Activated CD4-positive, alpha-beta T cell treated with anti-CD3 and anti-CD28 coated beads, Interleukin-2, amount 50 U/mL, for 24 hours (primary cell): ENCODE results near the gene ROM1.
"Not testable (repeated sequence)": the region's sequence is repeated elsewhere in the genome, so short reads cannot be mapped to it uniquely, and the experiment has no call there.

ENCODE experiments used
- DNase-seq, 2 donors: peaks; one replicate each; pipeline ENCODE4 v3.0.0-alpha.2; 2020; ENCODE audit warnings: low read depth in 1 of 2, low spot score in 1 of 2

Gene ROM1, protein sequence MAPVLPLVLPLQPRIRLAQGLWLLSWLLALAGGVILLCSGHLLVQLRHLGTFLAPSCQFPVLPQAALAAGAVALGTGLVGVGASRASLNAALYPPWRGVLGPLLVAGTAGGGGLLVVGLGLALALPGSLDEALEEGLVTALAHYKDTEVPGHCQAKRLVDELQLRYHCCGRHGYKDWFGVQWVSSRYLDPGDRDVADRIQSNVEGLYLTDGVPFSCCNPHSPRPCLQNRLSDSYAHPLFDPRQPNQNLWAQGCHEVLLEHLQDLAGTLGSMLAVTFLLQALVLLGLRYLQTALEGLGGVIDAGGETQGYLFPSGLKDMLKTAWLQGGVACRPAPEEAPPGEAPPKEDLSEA

DNA sequence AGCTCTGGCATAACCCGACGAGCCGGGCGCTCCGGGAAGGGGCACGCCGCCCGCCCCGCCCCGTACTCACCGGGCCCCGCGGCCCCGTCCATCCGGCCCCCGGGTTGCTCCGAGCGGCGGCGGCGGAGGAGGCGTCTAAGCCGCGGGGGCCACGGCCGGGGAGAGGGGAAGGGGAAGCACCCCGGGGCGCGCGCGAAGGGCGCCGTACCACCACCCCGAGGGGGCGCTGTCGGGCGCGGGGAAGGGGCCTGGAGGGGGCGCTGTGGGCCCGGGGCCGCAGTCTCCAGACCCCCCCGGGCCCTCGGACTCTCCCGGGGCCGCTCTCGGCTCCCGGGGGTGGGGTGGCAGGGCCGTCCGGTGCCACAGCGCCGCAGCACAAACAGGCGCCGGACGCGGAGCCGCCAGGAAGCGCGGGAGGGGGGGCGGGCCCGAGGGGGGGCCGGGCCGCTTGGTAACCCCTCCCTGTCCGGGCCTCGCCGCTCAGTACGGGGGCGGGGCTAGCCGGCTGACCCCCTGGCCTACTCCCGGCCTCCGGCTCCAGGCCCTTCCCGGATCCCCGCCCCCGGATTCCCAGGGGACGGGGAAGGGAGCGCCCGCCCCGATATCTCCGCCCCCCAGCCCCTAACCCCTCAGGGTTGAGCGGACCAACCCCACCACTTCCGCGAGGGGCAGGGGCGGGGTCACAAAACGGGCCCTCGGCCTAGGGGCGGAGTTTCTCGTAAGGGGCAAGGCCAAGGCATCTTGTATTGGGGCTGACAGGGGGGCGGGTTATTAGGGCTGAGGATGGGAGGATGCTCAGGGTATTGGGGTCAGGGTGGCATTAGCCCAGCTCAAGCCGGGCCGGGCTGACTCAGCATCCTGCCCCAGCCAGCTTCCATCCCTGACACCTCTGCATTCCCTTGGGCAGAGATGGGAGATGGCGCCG, at the start of gene ROM1, which contains the start of gene EML3:
Gene ROM1 (plus strand): TSS at position 892 of the 925 bp plus-strand sequence. CDS start 25 bp downstream, at position 917.
Gene EML3 (minus strand): TSS at position 410 of the 925 bp plus-strand sequence. CDS start 318 bp downstream, at position 92.
- DNase-seq: peak; percentile 79 to 80

DNA sequence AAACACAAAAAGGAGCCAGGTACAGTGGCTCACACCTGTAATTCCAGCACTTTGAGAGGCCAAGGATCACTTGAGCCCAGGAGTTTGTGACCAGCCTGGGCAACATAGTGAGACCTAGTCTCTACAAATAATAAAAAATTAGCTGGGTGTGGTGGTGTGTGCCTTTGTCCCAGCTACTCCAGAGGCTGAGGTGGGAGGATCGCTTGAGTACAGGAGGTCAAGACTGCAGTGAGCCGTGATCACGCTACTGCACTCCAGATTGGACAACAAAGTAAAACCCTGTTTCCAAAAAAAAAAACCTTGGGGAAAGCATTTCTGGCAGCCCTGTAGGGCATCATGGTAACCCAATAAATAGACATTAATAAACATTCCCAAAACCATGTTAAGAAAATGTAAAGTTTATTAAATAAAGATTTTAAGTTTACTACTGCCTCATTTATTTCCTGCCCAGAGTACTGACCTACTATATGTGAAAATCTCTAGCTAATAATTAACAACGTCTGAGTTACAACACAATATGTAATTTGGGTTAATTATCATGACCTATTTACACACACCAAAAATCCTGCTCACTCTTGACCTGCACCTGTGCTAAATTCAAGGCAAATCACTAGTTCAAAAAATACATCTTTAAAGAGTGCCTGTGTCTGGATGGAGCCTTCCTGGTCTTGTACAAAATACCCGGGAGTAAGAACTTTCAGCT, 47.8 kb upstream of the ROM1 start:
- no peak for DNase-seq

DNA sequence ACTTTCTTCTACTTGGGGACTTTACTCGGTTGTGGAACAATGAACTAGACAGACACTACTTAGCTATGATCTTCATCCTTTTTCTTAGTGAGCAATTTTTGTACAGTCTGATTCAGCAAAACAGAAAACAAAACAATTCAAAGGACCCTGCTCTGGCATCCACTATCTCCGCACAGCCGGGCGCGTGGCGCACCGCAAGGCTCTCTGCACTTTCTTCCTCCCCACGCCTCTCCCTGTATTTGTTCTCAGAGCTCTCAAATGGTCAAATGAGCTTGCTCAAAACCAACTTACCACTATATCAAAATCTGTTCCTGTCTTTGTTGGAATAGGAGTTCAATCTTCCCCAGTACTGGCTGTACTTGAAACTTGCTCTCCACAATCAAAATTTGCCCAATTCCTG, 46.8 kb upstream of the ROM1 start:
- no peak for DNase-seq

DNA sequence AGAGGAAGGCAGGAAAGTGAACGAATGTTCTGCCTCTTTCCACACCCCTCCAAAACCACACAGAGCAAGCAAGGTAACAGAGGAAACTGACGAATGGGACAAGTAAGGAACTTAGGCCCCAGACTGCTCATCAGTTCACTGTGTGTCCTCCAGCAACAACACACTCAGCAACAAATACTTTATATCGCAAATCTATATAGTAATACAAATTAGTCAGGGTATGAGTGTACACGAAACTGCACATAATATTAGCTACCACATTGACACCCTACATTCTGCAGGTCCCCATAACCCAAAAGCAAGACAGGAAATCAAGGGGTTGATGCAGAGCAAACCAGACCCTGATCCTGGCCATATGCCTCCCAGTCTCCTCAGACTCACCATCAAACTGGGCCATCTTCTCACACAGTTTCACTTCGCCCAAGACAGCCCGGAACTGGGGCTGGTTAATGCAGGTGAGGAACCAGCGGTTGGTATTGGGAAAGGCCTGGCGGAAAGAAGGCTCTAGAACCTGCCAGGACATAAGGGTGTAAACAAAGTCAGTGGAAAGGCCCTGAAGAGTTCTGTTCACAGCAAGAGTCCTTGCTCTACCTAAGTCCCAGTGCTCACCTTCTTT, 45.9 kb upstream of the ROM1 start:
- DNase-seq: no peak

DNA sequence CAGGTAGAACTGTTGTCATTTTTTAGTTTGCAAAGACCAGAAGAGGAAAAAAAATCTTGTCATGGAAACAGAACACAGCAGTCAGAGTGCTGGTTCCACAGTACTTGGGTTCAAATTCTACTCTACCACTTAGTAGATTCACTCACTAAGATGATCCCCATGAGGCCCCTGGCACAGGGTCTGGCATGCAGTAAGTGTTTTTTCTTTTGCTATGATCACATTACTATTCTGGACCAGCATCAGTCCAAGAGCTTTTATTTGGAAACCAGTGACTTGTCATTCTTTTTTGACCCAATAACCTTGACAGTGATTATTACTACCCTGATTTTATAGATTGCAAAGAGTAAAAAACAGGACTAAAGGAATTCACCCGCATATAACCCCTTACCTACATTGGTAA, 43.4 kb upstream of the ROM1 start:
- DNase-seq: no peak

DNA sequence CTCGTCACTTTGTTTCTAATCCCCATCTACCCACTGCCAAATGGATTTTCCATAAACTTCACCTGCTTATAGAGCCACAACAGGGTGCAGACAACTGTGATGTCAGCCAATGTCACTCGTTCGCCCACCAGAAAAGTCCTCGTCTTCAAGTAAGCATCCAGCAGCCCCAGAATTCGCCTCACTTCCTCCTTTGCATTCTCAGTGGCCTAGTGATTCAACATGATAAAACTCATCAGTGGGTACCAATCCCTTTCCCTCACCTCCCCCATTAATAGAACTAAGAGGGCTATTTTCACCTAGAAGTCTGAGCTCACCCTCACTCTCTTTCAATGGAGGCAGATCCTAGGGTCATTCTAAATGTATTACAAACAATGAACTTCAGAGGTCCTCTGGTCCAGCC, 42.2 kb upstream of the ROM1 start:
- not testable (repeated sequence) for DNase-seq

DNA sequence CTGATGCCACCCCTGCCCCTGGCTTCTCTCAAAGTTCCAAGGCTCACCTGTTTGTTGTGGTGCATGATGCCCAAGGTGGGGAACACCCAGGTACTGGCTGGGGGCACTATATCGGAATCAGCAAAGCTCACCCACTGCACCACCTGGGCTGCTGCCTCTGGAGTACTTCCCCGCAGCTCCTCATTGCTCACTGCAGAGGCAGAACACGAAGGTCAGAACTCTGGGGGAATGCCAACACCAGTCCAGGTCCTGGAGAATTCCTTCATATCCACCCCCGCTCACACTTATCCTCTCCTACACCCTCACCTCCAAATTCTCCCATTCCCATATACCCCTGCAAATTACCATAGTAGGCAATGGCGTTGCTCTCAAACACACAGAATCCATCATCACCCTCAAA, 41.6 kb upstream of the ROM1 start:
- not testable (repeated sequence) for DNase-seq

DNA sequence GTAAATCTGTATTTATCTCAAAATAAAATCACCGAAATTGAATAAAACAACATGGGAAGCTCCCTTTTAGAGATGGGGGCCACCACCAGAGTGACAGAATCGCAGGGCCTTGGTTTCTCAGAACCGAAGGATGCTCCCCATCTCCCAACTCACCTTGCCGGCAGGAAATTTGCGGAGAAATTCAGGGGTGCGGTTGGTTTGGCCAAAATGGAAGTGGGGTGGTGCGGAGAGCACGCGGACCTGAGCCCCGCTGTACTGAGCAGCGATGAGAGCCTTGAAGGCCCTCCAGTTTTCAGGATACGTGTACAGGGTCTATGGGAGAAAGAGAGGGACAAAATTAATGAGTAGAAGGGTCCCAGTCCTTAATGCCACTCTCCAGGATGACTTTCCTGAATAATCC, 40.6 kb upstream of the ROM1 start:
- no peak for DNase-seq

DNA sequence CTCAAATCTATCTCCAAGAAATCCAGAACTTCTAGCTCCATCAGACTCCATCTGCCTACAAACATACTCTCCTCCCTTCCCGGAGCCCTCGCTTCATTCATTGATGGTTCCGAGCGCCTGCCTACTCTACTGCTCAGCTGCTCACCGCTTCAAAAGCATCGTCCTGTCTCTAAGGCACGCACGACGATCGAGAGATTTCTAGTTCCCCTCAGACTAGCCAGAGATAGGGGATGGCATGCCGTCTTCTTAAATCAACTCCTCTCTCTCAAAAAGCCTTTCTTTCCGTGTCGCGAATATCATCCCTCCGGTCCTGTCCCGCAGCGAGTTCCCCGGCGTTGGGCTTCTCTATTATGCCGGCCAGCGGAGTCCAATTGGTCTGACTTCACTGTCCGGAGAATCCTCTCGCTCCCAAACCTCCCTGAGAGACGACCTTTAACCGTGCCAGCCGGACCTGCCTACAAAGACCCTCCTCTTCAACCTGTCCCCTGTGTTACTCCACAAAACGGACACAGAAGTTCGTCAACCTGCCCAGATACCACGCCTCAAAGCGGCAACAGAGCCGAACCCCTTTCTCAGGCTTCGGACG, 40.0 kb upstream of the ROM1 start:
- DNase-seq: no peak

DNA sequence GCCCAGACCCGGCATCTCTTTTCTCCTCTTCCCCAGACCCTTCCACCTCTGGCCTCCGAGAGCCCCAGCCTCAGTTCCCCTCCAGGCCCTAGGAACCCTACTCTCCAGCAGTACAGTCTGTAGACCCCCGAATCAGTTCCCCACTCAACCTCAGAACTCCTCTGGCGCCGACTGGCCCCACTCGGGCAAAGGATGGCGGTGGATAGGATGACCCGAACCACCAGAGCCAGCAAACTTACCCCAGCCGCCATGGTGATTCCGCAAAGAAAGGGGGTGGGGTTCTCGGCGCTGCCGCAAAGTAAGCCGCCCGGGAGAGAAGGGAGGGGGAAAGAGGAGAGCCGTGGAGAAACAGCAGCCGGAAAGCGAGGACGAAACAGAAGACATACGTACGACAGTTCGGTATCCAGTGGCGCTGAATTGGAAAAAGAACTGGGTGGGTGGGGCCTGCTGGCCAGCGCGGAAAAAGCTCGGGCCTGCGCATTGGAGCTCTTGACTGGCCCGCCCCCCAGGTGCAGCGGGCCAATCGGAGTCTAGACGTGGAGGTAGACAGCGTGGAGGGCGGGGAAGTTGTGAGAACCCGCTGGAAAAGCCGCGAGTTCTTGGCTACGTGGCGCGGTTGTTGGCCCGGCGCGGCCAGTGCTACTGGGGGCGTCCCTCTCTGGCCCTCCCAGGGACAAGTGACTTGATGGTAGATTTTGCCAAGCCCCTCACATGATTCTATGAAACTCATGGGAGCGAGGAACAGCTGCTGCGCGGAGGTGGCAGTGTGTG, 39.3 kb upstream of the ROM1 start, which contains the start of gene EEF1G:
Gene EEF1G (minus strand): TSS at position 300 of the 771 bp plus-strand sequence. CDS start 49 bp downstream, at position 251.
- DNase-seq: peak; percentile 87 to 98

DNA sequence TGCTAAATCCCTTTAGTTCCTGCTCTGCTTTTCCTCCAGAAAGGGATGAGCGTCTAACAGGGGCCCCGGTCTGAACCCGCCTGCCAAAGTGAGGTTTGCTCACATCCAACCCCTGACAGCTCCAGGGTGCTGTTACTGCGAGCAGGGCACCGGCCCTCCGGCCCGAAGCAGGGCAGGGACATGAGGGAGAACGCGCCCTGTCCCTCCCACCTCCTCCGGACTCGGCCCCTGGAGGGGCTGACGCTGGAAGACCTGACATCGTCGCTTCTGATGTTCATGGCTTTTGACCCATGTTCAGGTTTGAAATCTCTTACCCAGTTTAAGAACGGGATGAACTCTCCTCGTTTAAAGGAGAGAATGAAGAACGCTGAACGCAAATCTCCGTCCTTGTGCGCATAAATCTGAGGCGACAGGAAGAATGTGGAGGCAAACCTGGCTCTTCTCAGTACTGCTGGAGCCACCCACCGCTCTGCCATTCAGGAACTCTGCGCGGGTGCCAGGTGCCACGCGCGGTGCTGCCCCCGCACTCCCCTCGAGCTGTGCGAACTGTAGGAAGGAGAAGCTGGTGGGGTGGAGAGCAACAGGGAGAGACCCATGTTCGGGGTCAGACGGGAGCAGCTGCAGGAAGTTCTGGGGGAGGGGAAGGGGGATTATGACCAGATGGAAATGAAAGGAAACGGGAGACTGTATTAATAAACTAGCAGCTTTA, 38.5 kb upstream of the ROM1 start:
- no peak for DNase-seq

DNA sequence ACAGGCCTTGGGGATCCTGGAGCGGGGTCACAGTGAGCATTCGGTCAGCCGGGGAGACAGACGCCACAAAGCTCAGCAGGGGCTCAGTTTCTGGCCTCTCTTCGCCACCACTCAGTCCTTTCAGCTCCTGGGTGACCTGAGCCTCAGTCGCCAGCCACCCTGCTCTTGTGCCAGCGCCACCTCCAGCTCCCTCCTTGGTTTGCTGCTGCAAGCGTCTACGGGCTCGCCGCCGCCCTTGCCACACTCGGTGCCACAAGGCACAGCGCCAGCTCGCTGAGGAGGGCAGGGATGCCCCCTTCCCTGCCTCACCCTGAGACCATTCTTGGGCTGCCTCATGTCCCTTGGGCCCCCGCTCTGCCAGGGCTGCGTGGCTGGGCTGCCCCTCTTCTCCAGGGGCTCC, 37.9 kb upstream of the ROM1 start:
- DNase-seq: no peak

DNA sequence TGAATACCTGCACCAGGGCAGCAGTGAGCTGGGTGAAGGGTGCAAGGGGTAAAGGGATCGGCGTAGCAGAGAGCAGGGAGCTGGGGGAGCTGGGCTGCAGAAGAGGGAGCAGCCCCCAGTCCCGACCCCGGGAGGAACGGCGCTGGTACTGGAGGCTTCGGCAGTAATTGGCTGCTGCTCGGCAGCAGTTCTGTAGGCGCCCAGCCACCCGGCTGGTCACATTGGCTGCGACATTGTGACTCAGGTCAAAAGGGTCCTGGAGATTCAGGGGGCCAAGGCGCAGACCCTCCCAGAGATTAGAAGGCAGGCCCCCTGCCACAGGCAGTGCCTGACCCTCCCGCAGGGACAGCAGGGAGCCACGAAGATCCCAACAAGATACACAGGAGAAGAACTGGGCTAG, 37.2 kb upstream of the ROM1 start:
- DNase-seq: no peak

DNA sequence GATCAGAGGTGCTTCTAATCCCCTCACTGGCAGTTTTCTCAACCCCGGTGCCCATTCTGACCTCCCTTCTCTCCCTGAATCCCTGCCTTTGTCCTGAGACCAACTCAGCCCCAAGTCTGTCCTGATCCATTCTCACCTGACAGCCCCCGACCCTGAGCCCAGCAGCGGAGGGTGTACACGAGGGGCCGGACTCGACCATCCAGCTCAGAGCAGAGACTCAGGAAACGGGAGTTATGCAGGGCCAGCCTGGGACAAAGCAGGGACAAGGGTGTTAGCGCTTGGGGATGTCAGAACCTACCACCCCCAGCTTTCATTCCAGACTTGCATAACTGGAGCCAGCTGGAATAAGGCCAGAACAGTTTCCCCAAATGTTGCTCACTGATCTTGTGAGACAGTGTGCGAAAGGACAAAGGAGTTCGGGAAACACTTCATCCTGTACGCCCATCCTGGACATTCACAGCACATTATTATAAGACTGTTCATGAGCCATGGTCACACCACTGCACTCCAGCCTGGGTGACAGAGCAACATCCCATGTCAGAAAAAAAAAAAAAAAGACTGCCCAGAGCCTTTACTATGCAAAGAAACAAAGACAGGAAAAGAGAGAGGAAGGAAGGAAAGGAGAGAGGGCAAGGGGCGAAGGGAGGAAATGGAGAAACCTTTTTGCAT, 35.9 kb upstream of the ROM1 start:
- DNase-seq: no peak

DNA sequence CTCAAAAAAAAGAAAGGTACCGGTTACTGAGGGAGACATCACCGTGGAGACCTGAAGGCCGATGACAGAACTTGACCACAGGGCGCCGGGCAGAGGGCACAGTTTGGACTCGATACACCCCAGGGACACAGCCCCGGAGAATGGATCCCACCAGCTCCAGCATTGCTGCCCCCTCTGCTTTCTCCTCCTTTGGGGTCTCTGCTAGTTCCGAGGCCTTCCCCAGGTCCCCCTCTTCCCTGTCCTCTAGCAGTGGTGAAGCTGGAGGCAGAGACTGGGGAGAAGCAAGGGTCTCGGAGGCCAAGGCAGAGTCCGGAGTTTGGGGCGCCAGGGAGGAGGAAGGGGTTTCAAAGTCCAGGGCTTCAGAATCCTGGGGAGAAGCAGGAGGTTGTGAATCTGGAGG, 34.5 kb upstream of the ROM1 start:
- no peak for DNase-seq

DNA sequence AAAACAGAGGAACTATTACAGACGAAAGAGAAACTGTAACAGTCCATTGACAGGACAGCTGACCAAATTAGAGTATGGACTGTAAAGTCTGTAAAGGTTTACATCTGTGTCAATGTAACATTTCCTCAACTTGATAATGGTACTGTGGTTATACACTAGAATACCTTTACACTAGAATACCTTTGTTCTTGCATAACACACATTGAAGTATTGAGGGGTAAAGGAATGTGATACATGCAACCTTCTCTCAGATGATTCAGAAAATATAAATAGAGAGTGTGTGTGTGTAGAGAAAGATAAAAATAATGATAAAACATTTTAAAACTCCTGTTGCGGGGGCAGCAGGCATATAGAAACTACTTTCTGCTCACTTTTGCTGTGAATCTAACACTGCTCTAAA, 33.8 kb upstream of the ROM1 start:
- no peak for DNase-seq

DNA sequence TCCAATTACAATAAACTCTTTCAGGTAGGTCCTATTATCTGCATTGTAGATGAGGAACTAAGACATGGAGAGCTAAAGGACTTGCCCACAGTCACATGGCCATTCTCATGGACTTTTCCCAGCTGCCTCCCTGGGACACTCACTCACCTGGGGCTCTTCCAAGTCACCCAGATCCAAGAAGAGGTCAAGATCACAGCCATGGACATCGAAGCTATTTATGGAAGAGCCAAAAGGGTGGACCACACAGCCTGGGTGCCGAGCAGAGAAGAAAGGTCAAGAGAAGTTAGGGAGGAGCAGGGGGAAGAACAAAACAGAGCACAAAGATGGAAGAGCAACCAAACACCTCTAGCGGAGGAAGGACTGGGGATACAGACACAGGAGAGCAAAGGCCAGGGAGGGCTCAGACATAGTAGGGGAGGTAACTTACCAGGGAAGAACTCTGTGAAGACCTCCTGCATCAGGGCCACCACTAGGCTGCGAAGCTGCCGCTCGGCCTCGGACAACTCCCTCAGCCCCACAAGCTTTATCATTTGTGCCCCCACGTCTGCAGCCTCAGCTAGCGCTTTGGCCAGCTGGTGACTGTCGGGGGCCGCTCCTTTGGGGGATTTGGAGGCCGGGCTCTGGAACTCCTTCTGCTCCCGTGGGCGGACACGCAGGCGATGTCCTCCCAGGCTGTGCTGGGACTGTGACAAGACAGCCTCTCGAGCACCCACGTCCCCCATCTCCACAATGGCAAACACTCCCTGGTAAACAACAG, 31.9 kb upstream of the ROM1 start:
- DNase-seq: no peak

DNA sequence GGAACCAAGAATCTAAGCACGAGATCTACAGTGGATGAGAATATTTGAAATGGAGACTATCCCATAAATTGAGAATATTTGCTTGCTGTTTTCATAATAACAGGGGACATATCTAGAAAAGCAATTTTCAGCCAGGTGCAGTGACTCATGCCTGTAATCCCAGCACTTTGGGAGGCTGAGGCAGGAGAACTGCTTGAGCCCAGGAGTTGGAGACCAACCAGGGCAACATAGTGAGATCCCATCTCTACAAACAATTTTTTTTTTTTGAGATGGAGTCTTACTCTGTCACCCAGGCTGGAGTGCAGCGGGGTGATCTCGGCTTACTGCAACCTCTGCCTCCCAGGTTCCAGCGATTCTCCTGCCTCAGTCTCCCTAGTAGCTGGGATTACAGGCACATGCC, 31.3 kb upstream of the ROM1 start:
- DNase-seq: not testable (repeated sequence)
